ENCODE measurements around the gene CAPN3.

DNA sequence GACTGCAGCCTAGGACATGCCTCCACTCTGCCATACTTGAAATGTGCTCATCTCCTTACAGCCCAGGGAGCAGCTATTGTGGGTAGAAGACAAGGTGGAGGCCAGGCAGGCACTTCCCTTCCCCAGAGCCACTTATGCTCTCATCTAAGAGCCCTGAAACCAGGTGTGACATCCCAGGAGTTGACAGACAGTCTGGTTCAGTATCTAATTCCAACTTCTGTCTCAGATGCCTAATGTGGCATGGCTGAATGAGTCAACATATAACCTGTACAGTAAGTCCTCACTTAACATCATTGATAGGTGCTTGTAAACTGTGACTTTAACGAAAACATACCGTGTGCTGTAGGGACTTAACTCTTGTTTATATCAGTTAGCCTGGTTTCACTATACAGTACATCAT lies 1.2 kb upstream of the CAPN3 start:
- TF ChIP-seq, protein P1, sequence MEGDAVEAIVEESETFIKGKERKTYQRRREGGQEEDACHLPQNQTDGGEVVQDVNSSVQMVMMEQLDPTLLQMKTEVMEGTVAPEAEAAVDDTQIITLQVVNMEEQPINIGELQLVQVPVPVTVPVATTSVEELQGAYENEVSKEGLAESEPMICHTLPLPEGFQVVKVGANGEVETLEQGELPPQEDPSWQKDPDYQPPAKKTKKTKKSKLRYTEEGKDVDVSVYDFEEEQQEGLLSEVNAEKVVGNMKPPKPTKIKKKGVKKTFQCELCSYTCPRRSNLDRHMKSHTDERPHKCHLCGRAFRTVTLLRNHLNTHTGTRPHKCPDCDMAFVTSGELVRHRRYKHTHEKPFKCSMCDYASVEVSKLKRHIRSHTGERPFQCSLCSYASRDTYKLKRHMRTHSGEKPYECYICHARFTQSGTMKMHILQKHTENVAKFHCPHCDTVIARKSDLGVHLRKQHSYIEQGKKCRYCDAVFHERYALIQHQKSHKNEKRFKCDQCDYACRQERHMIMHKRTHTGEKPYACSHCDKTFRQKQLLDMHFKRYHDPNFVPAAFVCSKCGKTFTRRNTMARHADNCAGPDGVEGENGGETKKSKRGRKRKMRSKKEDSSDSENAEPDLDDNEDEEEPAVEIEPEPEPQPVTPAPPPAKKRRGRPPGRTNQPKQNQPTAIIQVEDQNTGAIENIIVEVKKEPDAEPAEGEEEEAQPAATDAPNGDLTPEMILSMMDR (IDR thresholded peaks at IDR 0.05; ENCODE audit: low read length) = no peak
- TF ChIP-seq EZH2phosphoT487 (IDR thresholded peaks at IDR 0.05; ENCODE audit: low read length) (no peak), EZH2 (optimal IDR thresholded peaks at IDR 0.05; ENCODE audit: low read depth, low read length) (no peak)

All from MM.1S (cell line).